CD4-positive, alpha-beta T cell treated with Interleukin-6 at 100 ng/mL for 8 hours (primary cell): Measurements from ENCODE around the gene TUBB6.

Source experiments
- DNase-seq: peaks from one replicate; pipeline ENCODE4 v3.0.0-alpha.2; 2020; ENCODE audit warnings: mixed read lengths, low spot score

The TUBB6 gene

DNA sequence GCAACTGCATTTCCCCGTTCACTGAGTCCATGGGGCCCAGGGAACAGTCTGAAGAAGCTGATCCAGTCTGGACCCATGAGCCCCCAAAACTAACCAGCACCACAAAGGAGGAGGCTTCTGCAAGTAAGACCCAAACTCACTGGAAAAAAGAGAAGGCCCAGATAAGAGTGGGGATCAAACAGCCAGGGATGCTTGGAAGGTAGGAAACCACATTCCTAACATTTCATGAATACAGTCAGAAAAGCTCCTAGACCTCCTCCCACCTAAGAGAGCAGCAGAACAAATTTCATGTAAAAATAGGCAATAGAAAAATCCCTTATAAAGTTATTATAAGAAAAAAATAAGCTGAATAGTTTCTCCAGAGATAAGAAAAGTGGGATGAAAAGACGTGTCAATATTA is 30.3 kb downstream of the TUBB6 start:
- no peak for DNase-seq

DNA sequence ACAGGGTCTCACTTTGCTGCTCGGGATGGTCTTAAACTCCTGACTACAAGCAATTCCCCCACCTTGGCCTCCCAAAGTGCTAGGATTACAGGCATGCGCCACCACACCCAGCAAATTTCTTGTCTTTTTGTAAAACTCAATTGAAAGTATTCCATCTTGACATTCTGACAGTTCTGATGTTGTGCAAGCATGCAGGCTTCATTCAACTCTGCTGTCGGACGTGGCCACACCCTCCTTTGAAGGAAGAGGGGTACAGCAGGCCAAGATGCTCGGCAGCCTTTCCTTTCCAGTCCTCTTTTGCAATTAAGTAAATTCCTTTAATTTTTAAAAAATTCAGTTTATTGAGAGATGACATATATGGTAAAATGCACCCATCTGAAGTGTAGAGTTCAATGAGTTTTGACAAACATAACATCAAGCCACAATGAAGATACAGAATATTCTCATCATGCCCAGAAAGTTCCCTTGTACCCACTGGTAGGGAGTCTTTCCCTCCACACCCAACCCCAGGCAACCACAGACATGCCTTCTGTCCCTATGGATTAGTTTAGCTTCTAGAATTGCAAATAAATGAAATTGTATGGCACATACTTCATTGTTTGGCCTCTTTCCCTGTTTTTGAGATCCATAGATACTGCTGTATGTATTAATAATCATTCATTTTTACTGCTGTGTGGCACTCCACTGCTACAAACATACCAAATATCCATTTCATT is 33.1 kb downstream of the TUBB6 start:
- no peak for DNase-seq

DNA sequence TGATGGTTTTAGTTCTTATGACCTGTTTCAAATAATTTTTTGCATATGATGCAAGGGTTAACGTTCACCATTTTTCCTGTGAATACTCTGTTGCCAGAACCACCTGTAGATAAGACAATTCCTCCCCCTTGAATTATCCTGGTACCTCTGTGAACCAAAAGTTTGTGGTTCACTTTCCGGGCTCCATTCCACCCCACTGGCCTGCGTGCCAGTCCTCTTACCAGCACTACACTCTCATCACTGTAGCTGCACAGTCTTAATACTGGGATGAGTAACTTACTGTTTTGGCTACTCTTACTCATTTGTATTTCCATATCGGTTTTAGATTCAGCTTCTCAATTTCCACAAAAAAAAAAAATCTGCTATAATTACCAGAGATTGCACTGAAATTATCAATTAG is 34.6 kb downstream of the TUBB6 start:
- no peak for DNase-seq

DNA sequence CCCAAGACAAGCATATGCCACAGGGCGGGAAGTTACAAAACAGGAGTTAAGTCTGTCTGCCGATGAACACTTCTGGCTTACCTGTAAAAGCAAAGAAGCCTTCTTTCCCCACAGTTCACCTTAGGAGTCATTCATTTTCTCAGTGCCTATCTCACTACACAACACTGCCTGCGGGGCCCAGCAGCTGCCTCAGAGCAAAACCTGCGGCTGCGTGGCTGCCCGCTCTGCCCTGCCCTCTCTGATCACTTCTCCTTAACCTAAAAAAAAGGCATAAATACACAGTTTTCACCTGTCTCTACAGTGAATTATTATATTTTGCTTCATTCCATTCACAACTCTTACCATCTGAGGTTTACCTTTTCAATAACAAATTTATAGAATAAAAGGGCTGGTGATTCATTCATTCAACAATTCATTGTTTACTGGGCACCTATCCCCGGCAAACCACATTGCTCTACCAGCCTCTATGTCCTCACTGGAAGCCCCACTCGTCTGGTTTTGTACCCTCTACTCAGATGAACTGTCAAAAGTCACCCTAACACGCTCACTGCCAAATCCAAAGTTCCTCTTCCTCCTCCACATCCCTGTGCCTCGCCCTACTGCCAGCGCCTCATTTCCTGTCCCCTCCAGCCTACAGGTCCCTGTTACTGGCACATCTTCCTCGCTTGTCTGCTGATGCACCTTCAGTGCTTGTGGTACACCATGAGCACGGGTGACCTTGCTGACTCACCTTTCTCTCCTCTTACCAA is 37.6 kb downstream of the TUBB6 start:
- no peak for DNase-seq

DNA sequence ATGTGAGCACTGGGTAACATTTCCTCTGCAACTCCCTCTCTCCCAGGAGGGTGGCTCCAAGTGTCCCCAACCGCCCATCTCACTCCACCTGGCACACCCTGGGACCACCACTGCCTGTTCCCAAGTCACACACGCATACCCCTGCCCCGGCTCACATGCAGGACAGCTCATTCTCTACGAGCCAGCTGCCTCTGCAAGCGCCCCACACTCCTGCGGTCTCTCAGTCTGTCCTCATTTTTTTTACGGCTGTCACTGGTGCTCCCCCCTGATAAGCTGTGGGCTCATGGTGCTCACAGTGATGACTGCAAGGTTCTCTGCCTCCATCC is 38.2 kb downstream of the TUBB6 start:
- no peak for DNase-seq

DNA sequence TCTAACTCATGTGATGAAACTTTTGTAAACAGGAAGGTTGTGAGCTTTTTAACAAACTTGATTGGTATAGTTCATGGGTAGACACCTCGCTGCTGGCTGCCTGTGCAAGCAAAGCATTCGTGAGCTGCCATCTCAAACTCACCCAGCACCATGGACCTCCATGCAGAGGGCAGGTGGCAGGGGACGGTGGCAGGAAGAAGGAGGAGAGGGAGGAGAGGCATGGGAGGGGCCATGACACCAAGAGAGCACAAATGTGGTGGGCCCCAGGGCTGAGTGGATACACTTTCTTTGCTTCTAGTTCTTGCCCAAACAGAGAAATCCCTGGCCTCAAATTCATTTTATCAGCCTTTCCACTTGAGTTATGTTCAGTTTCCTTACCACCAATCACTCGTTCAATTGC is 39.9 kb downstream of the TUBB6 start:
- DNase-seq, result no peak

DNA sequence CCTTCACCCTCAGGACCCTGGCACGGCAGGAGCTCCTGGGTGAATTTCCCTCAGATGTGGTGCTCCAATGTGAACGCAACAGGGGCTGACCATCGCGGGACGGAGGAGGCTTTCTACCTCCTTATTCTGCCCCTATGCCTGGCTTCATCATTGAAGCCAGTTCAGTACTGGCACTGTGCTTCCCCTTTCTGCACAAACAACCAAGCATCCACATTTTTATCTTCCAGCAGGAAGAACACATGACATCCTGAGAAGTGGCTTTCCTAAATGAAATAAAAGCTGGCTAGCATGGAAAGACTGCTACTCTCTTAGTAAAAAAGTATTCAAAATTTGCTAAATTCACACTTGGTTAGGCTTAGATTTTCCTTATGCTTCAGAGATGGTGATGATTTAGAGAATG is 44.1 kb downstream of the TUBB6 start:
- DNase-seq, result no peak

DNA sequence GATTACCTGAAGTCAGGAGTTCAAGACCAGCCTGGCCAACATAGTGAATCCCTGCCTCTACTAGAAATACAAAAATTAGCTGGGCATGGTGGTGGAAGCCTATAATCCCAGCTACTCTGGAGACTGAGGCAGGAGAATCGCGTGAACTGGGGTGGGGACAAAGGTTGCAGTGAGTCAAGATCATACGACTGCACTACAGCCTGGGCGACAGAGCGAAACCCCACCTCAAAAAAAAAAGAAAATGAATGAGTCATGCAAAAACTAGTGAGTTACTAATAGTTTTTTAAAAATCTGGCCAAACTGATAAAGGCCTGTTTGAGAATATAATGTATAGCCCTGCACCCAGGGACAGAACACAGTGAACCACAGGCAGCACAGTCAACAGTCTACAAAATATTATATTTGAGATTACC is 51.5 kb downstream of the TUBB6 start:
- no peak for DNase-seq

DNA sequence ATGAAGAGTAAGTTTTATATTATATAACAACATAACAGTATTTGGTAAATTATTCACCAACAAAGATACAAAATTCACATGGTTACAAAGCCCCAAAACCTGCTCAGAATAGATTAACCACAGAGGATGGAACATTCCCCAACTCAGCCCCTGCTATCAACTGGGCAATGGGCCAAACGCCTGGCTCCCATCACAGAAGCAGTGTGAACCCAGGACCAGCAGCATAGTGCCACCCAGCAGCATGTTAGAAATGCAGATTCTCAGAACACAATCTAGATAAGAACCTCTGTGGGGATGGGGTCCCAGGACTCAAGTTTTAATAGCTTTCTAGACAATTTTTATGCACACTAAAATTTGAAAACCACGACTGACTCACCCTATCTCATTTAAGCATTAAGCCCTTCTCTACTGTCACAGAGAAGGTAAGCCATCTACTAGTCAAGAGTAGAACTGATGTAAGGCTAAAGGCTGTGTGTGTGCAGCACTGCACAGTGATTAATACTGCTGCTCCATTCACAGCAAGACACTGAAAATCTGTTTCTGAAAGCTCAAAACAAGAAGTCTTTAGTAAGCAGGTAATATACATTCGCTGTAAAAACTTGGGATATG is 53.8 kb downstream of the TUBB6 start:
- no peak for DNase-seq

DNA sequence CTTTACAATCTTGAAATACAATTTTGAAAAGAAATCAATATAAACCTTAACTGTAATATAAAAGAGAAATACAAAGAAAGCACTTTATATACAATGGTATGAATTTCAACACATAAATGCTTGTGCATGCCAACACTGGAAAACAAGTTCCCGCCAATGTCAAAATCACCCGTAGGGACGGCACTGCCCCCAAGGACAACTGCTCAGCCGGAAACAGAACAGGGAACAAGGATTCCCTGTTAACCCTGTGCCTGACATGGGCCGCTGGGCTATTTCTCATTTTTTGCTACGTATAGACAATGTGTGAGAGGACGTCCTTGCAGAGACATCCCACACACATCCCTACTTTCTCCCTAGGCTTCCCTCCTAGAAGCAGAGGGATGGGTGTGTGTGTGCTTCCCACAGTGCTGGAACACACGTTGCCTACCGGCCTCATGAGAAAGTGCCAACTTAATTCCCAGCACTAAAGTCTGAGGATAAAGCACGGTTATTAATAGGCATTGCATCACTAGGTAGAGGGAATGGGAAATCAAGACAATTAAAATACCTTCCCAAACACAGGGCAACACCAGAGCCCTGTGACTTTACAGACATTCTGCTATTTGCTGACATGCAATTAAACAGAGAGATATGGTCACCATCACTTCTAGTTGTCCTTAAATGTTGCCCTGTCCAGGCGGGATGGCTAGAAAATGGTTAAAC is 54.6 kb downstream of the TUBB6 start:
- DNase-seq, result no peak

DNA sequence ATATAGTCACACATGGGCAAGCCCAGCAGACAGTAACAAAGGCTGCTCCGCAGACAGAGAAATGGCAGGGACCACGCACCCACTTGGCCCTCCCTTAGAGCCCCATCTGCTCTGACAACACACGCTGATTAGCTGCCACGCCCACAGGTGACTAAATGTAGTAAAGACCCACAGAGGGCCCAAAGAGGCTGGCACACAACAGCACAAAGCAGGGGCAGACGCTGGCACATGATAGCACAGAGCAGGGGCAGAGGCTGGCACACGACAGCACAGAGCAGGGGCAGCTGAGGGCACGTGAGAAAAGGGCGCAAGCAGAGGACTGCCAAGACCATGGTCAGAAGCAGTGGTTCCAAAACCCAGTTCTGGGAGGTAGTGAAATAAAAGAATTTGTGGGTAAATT is 58.3 kb downstream of the TUBB6 start:
- DNase-seq, result no peak

DNA sequence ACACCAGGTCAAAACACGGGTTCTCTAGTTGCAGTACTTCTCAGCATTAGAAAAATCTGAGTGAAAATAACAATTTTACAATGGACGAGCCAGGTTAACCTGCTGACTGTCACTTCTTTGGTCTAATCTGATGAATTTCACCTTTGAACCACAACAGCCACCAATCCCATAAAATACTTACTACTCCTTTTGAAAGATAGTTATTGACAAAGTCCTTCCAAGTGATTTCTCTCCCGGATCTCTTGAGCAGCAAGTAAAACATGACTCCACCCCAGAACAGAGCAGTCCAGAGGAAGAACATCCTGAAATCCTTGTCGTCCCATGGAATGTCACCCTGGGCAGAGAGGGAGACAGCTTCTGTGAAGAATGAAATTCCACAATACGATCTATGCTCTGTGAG is 58.7 kb downstream of the TUBB6 start:
- no peak for DNase-seq

DNA sequence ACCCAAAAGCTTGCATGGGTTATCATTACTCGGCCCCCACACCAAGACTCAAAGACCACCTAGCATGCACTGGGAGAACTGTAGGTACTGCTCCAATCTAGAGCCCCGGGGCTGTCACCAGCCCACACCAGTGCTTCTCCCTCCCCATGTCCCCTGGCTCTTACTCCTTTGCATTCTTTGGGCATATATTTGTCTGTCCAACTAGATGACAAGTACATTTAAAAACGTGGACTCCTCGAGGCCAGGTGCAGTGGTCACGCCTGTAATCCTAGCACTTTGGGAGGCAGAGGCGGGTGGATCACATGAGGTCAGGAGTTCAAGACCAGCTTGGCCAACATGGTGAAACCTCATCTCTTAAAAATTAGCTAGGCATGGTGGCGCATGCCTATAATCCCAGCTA is 61.2 kb downstream of the TUBB6 start:
- no peak for DNase-seq

DNA sequence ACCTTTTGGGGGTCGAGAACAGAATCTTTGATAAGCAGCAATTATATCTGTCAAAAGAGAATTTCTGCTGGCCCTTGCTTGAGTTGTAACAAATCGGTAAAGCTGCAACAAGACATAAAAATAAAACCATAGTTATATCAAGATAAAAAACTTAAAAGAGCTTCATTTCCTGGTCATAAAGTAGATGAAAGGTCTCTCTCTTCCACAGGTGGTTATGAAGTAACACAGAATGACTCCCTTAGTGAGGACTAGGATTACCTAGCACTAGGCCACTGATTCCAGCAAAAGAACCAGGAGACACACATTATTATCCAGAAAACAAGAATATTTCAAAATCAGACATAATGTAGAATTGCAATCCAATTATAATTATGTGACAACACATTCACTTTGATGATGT is 63.5 kb downstream of the TUBB6 start:
- no peak for DNase-seq

DNA sequence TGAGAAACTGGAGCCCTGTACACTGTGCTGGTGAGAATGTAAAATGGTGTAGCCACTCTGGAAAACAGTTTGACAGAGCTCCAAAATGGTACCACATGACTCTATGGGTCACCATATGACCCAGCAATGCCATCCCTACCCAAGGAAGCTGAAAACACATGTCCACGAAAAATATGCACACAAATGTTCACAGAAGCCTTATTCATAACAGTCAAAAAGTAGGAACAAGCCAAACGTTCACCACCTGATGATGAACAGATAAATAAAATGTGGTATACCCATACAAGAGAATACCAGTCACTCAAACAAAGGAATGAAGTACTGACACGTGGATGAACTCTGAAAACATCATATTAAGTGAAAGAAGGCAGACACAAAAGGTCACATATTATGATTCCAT is 64.4 kb downstream of the TUBB6 start:
- DNase-seq, result no peak

DNA sequence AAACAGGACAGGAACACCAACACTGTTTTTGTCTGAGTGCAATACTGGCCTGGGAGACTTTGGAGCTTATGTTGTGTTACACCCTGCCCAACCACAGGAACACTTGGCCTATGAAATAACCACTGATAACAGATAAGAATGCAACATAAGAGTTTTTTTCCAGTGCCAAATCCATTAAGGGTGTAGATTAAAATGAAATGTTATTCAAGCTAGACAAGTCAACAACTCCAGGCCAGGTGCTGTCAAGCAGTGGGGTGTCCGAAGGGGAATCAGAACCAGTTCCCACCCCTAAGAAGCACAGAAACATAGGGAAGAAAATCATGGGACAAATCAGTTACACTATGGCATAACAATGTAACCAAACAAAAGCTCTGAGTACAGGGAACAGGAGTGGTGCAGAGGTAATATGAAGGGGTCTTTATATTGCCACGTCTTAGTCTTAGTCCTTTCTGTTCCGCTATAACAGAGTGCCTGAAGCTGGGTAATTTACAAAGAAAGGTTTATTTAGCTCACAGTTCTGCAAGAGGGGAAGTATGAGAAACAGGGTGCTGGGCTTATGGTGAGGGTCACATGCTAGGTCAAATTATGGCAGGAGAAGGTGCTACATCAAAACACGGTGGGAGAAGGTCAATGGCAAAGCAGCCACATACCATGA is 65.2 kb downstream of the TUBB6 start:
- DNase-seq, result no peak

DNA sequence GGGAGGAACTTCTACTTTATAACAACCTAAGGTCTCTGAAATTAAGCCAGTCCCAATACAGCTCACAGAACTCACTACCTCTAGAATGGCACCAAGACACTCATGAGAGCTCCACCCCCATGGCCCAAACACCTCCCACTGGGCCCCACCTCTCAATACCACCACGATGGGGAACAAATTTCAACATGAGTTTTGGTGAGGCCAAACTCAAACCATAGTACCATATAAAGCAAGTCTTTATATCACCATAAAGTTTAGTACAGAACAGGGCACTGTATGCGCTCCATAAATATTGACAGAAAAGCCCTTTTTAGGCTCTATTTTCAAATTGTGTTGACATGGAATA is 65.7 kb downstream of the TUBB6 start:
- no peak for DNase-seq

DNA sequence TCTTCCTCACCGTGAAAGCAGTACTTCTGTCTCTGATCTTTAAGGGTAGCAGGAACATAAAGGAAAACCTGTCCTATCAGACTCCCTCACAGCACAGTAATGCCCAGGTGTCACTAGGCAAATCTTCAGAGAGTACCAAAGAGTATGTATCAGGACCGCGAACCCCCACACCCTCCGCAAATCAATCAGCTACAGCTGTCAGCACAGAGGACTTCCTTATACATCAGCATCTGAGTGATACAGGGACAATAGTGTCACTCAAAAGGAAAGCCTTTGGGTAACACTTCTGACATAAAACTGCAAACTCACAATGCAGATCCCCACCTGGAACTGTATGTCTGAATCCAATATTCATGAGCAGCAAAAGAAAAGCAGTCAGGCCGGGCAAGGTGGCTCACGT is 66.4 kb downstream of the TUBB6 start:
- no peak for DNase-seq
